NCI-H748 (cell line): ENCODE measurements around the gene ZBTB26.
"Not testable (repeated sequence)": the region's sequence is repeated elsewhere in the genome, so short reads cannot be mapped to it uniquely, and the experiment has no call there.

Experiments used
- DNase-seq: peaks from one replicate; lab custom pipeline; 2025; ENCODE audit not compliant: unreplicated experiment; lab: John Stamatoyannopoulos, UW

ZBTB26 gene

DNA sequence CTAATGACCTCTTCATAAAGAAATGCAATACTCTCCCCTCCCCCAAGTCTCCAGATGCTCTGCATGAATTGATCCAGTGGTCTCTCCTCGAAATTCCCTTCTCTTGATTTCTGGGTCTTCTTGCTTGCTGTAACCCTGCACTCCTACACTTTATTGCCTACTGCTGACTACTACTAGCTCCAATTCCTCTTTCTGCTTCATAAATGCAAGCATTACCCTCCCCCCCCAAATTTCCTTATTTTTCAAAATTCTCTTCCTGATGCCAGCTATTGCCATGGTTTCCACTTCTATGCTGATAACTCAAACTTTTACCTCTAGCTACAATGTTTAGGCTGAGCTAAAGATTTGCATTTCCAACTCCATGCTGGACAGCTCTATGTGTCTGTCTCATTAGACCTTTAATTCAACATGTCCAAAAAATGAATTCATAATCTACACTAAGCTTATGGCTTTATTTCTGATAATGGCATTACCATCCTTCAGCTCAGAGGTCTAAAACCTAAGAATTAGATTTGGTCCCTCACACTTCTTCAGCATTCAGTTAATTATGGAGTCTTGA, 1.4 kb downstream of the ZBTB26 start:
- no peak for DNase-seq

- DNase-seq: no peak
Measured at GRCh38 chr9:122923947-122924346, 7.4 kb downstream of the ZBTB26 start.

GRCh38 chr9:122922713-122923112, 8.6 kb downstream of the ZBTB26 start:
- DNase-seq: no peak

DNA sequence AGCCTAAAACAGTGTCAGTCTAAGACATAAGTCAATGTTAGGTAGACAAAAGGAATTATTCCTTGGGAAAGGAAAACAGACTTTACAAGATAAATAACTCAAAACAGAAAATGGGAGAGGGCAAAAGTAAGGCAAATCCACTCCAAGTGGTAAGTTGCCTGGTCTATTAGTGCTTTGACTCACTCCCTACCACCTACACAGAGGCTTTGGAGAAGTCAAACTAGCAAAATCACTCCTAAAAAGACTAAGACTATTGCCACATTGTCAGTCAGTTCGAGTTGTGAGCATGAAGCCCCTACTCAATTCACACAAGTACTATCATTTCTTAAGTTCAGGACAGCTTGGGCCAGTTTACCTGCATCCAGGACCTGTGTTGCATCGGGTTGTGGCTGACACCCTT, 13.0 kb downstream of the ZBTB26 start:
- no peak for DNase-seq

DNA sequence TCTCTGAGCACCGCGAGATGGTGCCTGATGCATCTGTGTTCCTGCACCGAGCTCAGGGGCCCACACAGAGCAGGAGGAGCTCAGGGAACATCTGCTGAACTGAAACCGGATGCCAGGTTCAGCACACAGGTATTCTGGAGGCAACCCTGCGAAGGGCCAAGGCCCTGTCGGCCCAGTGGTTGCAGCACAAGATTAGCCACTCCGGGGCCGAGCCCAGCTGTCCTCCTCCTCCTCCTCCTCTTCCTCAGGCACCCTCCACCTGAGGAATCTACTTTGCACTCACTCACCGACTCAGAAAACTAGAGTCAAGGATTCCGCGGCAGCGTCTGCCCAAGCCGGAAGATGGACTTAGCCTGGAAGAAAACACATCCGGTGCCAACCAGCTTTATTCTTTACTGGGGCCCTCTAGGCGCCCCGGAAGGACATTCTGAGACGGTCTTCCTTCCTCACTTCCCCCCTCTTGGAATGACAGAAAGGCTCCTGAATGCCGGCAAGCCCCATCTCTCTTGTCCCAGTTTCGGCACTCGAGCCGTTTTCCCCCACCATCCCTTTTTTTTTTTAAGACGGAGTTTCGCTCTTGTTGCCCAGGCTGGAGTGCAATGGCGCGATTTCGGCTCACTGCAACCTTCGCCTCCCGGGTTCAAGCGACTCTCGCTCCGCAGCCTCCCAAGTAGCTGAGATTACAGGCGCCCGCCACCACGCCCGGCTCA, 18.2 kb downstream of the ZBTB26 start, which contains the start of gene ZBTB6:
Gene ZBTB6 (minus strand): TSS at position 360 of the 710 bp plus-strand sequence. CDS start 1,251 bp downstream, outside the sequence.
- peak; percentile 86 for DNase-seq

DNA sequence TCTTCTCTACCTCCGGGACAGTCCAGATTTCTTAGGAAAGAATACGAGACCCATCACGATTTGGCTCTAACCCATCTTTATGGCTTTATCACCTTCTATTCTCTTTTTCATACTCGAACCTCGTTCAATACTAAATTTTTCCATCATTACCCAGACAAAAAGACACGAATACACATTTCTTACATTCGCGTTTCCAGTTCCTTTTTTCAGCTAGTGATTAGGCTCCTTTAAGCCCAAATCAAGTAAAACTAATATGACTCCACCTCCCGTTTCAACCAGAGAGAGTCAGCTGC, 18.7 kb downstream of the ZBTB26 start:
- DNase-seq: no peak

DNA sequence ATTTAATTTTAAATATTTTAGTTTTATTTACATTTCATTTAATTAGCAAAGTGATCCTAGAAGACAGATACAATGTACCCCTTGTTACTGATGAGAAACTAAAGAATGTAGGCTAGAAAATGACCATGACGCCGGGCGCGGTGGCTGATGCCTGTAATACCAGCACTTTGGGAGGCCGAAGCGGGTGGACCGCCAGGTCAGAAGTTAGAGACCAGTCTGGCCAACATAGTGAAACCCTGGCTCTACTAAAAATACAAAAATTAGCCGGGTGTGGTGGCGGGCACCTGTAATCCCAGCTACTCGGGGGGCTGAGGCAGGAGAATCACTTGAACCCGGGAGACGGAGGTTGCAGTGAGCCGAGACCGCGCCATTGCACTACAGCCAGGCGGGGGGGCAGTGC, 25.2 kb downstream of the ZBTB26 start:
- not testable (repeated sequence) for DNase-seq

- DNase-seq: peak; percentile 100
Measured at GRCh38 chr9:122904823-122905710, 26.2 kb downstream of the ZBTB26 start, which contains the start of gene RC3H2. TSS of gene RC3H2 (minus strand) at chr9:122905359. CDS start at chr9:122897509, 7,850 bp downstream.

DNA sequence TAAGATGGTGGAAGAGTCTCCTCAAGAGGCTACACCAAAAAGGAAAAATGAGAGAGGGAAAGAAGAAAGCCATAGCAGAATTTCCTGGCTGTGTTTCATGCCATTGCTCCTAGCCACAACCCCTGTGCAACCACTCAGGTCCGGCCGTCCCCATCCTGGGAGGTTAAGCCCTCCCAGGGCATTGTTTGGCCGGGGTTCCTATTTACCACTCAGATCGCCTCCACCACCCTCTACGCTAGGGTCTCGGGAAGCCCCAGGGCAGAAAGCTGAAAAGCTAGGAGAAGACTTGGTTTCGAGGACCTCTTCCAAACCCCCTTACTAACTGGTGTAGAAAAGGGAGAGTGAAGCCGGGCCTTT, 26.9 kb downstream of the ZBTB26 start:
- peak; percentile 55 for DNase-seq

DNA sequence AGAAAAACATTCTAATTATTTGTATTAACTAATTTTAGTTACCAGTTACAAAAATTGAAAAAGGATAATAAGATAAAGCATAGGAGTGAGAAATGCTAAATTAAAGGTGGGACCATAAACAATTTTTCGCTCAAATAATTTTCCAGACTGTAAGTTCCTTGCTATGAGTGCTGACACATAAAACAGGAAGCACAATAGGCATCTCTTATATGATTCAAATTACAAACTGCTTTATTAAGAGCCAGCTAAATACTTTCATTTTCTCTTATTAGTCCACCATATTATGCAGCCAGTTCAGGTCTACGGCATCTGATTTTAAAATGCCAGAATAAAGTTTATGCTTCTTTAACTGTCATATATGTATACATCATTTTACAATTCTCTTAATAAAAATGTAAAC, 30.5 kb downstream of the ZBTB26 start:
- no peak for DNase-seq

DNA sequence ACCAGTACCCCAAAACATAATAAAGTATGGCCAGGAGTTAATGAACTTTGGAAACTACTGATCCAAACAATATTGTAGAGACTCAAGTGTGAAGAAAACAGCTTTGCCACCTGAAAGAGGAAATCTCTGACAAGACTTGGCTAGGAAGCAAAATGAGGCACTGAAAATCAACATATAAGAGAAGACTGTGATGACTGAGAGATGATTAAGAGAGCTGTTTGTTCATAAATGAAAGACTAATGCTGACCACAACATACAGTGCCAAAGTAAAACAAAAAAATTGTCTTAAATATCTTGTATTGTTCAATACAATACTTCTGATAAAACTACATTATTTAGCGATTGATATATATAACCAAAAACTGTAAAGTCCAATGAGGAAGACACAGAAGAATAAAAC, 33.3 kb downstream of the ZBTB26 start:
- no peak for DNase-seq

GRCh38 chr9:122888480-122888879, 42.8 kb downstream of the ZBTB26 start:
- DNase-seq: no peak

DNA sequence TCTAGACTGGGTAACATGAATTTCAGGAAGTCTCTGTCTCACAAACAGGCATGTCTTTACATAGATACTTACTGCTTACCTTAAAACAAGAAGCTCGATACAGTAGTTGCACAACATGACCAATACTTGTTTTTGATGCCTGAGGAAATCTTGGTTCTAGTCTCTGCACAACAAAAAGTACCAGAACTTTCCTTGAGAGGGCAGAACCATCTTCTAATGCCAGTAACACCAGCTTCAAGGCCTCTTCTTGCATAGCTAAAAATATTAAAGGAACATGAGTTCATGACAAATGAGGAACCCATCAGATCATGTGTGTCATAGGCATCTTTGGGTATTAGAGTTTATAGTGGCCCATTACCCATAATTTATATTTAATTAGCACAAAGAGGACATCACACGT, 48.2 kb downstream of the ZBTB26 start:
- no peak for DNase-seq

- DNase-seq: no peak
Measured at GRCh38 chr9:122879443-122879842, 51.9 kb downstream of the ZBTB26 start.

DNA sequence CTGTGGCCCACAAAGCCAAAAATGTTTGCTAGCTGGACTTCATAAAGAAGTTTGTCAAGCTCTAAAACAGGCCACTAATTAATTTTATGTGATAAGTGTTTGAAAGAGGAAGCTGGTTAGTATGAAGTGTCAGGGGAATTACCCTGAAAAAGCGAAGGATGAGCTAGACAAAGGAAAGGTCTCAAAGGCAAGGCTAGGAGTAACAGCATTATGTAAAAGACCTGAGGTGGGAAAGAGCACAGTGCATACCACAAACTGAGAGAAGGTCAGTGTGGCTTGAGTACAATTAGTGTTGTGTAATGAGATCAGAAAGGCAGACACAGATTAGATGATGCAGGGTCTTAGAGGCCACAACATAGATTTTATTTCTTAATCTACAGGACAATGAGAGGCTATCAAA, 55.8 kb downstream of the ZBTB26 start:
- DNase-seq: no peak

DNA sequence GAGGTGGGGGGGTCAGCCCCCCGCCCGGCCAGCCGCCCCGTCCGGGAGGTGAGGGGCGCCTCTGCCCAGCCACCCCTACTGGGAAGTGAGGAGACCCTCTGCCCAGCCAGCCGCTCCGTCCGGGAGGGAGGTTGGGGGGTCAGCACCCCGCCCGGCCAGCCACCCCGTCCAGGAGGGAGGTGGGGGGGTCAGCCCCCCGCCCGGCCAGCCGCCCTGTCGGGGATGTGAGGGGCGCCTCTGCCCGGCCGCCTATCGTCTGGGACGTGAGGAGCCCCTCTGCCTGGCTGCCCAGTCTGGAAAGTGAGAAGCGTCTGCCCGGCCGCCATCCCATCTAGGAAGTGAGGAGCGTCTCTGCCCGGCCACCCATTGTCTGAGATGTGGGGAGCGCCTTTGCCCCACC, 64.0 kb downstream of the ZBTB26 start:
- DNase-seq: not testable (repeated sequence)

DNA sequence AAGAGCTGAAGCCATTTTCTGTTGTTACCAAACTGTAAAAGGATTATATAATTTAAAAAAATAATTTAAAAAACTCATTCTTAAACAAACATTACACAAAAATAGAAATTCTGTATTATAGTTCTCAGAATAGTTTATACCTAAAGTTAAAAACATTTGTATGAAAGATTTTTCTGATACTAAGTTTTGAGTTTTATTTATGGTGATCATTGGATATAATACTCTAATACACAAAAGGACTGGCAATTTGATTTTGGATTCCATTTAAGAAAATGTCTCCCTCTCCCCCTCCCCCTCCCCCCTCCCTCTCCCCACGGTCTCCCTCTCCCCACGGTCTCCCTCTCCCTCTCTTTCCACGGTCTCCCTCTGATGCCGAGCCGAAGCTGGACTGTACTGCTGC, 65.2 kb downstream of the ZBTB26 start:
- DNase-seq: no peak
